ENCODE data around the gene RGS8. TPM values are rescaled to one million over a fixed set of nuclear protein-coding genes. Genes with fewer than 3 reads are reported as not detected.

Gene RGS8
- total RNA-seq, result 0.03 TPM

DNA sequence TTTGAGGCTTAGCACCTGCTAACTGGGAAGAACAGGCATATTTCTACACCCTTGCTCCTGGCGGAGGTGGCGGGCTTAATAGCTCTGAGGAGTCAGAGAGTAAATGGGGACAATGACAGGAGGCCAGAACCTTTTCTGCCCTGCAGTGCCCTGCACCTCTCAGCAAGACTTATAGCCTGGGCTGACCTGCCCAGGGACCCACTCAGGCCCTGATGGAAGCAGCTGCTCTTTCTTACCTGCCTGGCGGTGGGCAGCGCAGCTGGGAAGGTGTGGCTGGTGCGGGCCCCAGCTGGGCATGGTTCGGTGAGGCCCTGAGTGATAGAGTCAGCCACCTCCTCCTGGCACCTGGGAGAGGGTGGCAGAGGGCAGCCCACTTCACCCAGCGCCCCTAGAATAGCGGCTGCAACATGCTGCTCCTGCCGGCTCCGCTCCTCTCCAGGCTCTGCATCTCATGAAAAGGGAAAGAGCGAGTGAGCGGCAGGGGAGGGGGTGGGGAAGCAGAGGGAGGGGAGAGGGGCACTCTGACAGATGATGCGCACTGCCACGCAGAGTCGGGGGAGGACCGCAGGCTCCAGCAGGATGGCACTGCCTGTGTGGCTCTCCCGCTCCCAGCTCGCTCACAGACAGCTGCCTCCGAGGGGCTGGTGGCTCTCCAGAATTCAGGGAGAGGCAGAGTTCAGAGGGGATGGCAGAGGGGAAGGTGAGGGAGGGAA lies at the start of gene RGS8:
TSS of gene RGS8 (minus strand) at position 472 of the 713 bp plus-strand sequence. CDS start 14,938 bp downstream, outside the sequence.
- DNase-seq (ENCODE audit: low spot score), result no peak

DNA sequence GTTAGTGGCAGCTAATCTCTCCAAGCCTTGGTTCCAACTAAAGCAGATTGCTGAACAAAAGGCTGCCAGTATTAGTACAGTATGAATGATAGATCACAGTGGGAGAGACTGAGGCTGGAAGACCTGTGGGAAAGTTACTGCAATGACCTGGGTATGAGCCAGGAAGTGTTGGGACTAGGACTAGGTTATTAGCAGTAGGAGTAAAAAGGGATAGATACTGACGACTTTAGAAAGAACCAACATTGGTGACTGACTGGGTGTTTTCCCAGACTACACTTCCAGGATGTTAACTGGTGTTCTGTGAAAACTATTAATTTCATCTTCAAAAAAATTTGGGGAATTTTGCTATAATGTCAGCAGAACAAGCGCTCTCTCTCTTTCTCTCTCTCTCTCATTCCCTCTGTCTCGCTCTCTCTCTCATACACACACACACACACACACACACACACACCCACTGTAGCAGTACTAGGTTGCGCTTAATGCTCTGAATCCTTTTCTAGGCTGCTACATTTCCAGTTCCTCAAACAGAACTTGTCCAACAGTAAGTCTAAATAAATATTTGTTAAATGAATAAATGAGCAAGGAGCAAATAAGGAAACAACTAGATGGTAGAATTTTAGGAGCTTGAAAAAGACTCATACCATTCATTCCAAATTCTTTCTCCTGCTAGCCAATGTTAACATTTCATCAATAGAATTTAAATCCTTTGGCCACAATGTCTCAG lies 47.6 kb upstream of the RGS8 start:
- DNase-seq (ENCODE audit: low spot score), result no peak

- no peak for DNase-seq (ENCODE audit: low spot score)
Observed at GRCh38 chr1:182726912-182727311, 42.5 kb upstream of the RGS8 start.

DNA sequence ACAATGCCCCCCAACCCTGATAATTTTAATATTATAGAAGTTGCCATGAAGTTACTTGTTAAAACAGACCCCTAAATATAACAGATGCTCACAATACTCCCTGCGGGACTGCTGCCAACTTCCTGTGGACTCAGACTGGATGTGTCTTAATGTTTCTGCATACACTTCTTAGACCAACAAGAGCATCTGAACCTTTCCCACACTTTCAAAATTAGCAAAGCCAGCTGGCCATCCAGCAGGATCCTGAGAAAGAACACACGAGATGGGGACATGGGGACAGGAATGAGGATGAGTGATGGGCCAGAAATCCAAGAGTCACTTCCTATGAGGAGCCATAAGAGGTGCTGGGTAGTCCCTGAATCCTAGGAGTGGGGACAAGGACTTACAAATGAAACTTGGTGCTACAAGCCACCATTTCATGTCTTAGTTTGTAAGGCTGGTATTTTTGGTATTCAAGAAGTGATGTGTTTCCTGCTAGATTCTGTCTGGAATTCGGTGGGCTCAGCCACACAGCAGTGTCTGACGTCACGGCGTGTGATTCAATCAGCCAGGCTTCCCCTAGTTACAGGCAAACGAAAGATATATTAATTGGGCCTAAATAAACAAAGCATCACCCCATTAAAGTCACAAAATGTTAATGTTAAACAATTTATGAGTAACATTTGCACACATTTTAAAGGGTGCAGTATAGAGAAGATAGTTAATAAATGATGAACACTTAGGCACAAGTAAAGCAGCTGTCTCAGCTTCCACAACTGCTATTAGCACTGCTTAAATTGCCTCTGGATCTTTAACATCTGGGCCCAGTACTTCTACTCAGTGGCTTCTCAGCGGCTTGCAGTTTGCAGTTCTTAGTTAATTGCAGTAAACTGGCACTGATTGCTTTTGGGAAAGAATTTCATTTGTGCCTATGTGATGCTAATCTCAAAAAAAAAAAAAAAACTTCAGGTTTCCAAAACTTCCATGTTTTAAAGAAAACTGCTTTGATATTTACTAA lies 41.2 kb upstream of the RGS8 start:
- no peak for DNase-seq (ENCODE audit: low spot score)

DNA sequence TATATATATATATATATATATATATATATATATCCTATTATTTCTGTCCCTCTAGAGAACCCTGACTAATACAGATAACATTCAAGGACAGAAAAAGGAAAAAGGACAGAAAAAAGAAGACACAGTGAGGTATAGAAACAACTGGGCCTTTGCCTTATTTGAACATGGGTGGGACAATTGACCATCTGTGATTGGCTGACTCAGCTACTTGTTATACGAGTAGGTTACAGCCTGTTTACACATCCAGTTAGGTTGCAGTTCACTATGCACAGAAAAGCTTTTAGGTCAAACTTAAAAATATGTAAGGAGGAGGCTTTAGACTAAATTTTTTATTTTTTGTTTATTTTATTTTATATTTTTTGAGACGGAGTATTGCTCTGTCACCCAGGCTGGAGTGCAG lies 39.8 kb upstream of the RGS8 start:
- DNase-seq (ENCODE audit: low spot score), result no peak

DNA sequence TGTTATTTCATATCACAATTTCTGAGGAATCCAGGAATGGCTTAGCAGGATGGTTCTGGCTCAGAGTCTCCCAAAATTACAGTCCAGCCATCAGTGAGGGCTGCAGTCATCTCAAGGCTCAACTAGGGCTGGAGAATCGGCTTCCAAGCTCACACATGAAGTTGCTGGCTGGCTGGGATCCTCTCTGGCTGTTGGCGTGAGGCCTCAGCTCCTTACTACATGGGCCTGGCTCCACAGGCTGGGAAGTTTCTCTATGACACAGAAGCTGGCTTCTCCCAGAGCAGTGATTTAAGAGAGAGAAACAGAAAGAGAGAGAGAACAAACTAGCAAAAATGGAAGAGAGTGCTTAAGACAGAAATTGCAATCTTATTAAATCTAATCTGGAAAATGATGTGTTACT lies 38.8 kb upstream of the RGS8 start:
- peak; percentile 54 for DNase-seq (ENCODE audit: low spot score)

GRCh38 chr1:182721525-182721924 lies 37.1 kb upstream of the RGS8 start:
- no peak for DNase-seq (ENCODE audit: low spot score)

GRCh38 chr1:182720463-182720862 lies 36.1 kb upstream of the RGS8 start:
- DNase-seq (ENCODE audit: low spot score), result no peak

GRCh38 chr1:182719553-182719952 lies 35.2 kb upstream of the RGS8 start:
- no peak for DNase-seq (ENCODE audit: low spot score)

GRCh38 chr1:182718311-182718710 lies 33.9 kb upstream of the RGS8 start:
- no peak for DNase-seq (ENCODE audit: low spot score)

DNA sequence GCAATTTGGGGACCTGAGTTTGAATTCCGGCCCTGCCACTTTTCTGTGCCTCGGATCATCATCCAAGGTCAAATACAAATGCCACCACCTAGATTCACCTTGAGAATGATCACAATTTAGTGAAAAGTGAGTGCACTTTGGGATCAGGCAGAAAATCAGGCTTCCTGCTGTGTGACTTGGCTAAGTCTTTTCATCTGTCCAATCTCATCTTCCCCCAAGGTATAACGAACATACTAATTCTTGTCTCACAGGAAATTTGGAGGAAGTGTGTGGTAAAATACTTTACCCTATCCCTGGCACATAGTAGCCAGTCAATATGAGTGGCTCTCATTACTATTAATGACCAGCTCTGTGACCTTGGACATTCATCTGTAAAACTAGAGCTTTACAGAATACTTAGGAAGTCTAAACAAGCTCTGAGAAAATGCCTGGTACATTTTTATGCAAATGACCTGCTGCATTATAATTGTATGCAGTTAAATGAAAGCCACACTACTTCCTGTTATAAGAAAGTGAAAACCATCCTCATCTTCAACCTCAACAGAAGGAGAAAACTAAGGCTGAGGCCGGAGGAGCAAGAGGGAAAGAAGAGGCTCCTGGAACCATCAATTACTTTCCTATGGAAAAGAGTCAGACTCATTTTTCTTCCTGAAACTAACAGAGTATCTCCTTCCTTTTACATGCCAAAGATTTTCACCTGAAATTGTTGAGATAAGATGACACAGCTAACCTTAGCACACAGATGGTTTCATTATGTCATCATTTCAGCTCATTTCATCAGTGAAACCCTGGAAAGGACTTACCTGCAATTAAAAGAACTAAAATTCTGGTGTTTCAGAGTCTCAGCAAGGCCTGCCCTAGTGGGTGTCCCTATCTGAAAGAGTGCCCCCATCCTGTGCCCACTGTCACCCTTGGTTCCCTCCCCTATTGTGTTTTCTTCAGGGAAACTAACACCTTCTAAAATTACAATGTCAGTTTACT lies 32.6 kb upstream of the RGS8 start:
- DNase-seq (ENCODE audit: low spot score), result no peak

DNA sequence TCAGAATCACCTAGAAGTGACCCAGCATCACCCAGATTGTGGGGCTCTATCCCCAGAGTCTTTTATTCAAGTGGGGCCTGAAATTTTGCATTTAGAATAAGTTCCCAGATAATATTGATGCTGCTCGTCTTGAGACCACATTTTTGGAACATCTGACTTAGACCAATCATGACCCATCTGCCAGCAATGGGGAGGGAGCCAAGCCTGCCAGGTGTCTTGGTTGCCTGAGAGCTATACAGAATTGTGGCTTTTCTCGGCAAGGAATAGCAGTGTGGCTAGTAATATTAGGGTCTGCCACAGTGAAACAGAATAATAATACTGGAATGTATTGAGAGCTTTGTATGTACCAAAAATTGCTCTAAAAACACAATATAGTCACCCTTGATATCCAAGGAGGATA lies 31.1 kb upstream of the RGS8 start:
- no peak for DNase-seq (ENCODE audit: low spot score)

DNA sequence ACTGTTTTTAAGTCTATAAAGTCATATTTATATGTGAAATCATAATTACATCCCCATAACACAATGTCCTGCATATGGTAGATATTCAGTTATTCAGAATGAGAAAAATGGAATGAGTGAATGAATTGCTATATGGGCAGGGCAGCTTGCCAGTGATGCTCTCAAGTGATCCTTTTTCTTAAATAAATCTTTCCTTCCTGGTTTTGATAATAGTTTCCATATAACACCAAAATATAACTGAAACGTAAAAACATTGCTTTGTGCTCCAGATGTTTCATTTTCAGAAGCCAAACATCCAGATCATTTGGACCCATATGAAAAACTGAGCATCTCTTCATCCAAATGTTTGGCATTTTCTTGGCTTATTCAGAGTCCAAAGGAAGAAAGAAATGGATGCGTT lies 30.2 kb upstream of the RGS8 start:
- no peak for DNase-seq (ENCODE audit: low spot score)

GRCh38 chr1:182713939-182714338 lies 29.6 kb upstream of the RGS8 start:
- no peak for DNase-seq (ENCODE audit: low spot score)

DNA sequence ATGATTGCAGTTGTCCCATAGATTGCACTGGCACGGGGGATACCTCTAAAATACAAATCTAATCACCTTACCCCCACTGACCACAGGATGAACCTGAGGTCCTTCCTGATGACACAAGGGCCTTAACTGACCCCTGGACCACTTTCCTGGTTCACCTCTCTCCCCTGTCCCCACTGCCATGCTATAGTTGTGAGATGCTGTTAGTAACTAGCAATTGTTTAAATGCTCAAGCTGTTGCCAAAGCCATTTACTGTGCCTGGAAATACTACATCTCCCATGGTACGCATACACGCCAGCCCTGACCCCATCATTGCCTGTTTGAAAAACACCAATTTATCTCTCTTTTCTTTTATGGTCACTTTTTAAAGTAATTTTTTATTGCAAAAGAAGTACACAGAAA lies 29.1 kb upstream of the RGS8 start:
- DNase-seq (ENCODE audit: low spot score), result no peak

DNA sequence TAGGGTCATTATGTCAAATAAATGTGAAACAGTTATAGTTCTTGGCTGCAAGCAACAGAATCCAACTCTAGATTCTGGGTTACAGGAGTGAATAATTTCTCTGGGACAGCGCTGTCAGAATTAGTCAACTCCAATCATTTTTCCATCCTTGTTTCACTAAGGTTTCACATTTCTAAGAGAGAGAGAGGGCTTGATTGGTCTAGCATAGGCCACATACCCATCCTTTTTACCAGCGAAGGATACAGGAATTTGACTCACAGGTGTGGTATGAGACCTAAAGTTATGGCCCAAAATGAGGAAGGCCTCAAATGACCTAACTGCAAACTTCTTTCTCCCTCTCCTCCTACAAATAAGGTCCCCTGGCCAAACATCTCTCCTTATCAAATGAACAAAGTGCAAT lies 25.5 kb upstream of the RGS8 start:
- no peak for DNase-seq (ENCODE audit: low spot score)

- no peak for DNase-seq (ENCODE audit: low spot score)
Observed at GRCh38 chr1:182709225-182709764, 24.9 kb upstream of the RGS8 start.

GRCh38 chr1:182707122-182707521 lies 22.7 kb upstream of the RGS8 start:
- peak; percentile 23 for DNase-seq (ENCODE audit: low spot score)

- DNase-seq (ENCODE audit: low spot score), result no peak
Observed at GRCh38 chr1:182704677-182705076, 20.3 kb upstream of the RGS8 start.

- DNase-seq (ENCODE audit: low spot score), result no peak
Observed at GRCh38 chr1:182703539-182703938, 19.2 kb upstream of the RGS8 start.
